ENCODE measurements around the gene C16orf78. TPM values are rescaled to one million over a fixed set of nuclear protein-coding genes. Genes with fewer than 3 reads are reported as not detected.

Gene C16orf78
- total and polyA plus RNA-seq, 7 donors, result not detected

DNA sequence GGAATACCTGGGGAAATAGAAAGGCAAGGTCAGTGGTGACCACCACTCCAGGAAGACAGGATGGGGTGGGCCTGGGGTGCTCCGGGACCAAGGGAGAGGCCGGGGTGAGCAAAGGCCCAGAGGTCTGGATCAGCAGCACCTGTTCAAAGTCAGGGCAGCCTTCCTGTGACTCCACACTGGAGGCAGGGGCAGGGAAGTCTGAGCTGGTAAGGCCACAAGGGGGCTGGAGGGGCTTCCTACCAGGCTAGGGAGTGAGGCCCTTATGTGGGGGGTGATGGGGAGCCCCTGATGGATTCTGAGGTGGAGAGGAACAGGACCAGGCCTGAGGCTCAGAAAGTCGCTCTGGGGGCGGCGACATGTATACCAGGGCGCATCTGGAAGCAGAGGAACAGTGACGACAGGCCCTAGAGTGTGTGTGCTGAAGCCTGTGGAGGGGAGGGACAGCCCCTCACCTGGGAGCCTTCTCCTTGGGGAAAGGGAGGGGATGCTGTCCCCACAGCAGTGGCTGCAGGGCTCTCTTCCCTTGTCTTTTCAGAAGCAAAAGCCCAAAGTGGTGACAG is 3.7 kb downstream of the C16orf78 start:
- no peaks in the 10 kb centered on the region for H3K4me1 ChIP-seq
- DNase-seq, result no peak
- no peaks in the 10 kb centered on the region for H3K36me3 ChIP-seq
- H3K27me3 ChIP-seq, result no peaks in the 10 kb centered on the region
- H3K4me3 ChIP-seq, result no peak overlapping the region
- TF ChIP-seq, protein P1, sequence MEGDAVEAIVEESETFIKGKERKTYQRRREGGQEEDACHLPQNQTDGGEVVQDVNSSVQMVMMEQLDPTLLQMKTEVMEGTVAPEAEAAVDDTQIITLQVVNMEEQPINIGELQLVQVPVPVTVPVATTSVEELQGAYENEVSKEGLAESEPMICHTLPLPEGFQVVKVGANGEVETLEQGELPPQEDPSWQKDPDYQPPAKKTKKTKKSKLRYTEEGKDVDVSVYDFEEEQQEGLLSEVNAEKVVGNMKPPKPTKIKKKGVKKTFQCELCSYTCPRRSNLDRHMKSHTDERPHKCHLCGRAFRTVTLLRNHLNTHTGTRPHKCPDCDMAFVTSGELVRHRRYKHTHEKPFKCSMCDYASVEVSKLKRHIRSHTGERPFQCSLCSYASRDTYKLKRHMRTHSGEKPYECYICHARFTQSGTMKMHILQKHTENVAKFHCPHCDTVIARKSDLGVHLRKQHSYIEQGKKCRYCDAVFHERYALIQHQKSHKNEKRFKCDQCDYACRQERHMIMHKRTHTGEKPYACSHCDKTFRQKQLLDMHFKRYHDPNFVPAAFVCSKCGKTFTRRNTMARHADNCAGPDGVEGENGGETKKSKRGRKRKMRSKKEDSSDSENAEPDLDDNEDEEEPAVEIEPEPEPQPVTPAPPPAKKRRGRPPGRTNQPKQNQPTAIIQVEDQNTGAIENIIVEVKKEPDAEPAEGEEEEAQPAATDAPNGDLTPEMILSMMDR (IDR thresholded peaks at IDR 0.05), result no peak
- TF ChIP-seq EP300 (IDR thresholded peaks at IDR 0.05) (no peak), POLR2AphosphoS5 (IDR thresholded peaks at IDR 0.05) (no peak), POLR2A (IDR thresholded peaks at IDR 0.05) (no peak)
- H3K27ac ChIP-seq, result no peak overlapping the region
- no peaks in the 10 kb centered on the region for H3K9me3 ChIP-seq
- 83 to 89% methylated on average over 7 of the region's 7 CpGs for WGBS, 2 donors
- intact Hi-C loops (cut with DNase I), result no loop called here

DNA sequence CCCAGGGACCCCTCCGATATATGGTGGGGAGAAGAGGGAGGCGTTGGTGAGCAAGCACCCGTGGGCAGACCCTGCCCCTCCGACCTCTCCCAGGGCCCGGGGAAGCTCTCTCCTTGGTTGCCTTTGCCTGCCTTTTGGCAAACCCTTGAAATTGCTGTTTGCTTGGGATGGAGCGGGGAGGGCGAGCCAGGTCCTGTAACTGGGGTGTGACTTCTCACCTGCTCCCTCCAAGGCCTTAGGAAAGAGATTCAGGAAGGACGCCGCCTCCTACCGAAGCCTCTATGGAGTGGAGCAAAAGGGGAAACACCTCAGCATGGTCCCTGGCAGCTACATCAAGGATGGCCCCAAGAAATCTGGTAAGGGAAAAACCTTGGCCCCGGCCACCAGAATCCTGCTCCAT is 4.6 kb downstream of the C16orf78 start:
- no peaks in the 10 kb centered on the region for H3K9me3 ChIP-seq
- no peak for DNase-seq
- no peak overlapping the region for H3K4me3 ChIP-seq
- 75 to 82% methylated on average over 11 of the region's 11 CpGs for WGBS, 2 donors
- H3K4me1 ChIP-seq, result no peaks in the 10 kb centered on the region
- no peaks in the 10 kb centered on the region for H3K27me3 ChIP-seq
- TF ChIP-seq POLR2AphosphoS5 (IDR thresholded peaks at IDR 0.05), result no peak
- TF ChIP-seq, protein P1 (IDR thresholded peaks at IDR 0.05), result no peak
- TF ChIP-seq EP300 (IDR thresholded peaks at IDR 0.05), result no peak
- TF ChIP-seq POLR2A (IDR thresholded peaks at IDR 0.05), result no peak
- H3K27ac ChIP-seq, result no peak overlapping the region
- no peaks in the 10 kb centered on the region for H3K36me3 ChIP-seq
- intact Hi-C loops (cut with DNase I), result no loop called here

DNA sequence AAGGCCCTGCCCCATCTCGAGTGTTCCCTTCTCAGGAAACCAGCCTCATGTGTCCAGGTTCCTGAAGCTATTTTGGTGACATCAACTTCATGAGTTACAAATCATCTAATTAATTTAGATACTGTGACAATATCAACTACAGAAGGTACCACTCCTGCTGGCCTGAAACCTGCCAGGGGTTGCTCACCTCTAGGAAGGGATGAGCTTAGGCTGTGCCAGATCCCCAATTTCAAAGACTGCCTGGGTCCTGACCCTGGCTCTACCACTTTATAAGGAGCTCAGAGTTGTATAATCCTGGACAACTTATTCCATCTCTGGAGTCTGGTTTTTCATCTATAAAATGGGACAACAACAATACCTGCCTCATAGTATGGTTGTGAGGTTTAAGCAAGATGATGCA is 5.2 kb downstream of the C16orf78 start:
- no peak for TF ChIP-seq EP300 (IDR thresholded peaks at IDR 0.05)
- Histone ChIP-seq H3K4me3 (no peak overlapping the region), H3K36me3 (no peaks in the 10 kb centered on the region), H3K4me1 (no peaks in the 10 kb centered on the region), H3K27ac (no peak overlapping the region), H3K27me3 (no peaks in the 10 kb centered on the region), H3K9me3 (no peaks in the 10 kb centered on the region)
- intact Hi-C loops (cut with DNase I), result no loop called here
- WGBS, 2 donors, result 46 to 57% methylated on average over 1 of the region's 1 CpG
- no peak for DNase-seq

DNA sequence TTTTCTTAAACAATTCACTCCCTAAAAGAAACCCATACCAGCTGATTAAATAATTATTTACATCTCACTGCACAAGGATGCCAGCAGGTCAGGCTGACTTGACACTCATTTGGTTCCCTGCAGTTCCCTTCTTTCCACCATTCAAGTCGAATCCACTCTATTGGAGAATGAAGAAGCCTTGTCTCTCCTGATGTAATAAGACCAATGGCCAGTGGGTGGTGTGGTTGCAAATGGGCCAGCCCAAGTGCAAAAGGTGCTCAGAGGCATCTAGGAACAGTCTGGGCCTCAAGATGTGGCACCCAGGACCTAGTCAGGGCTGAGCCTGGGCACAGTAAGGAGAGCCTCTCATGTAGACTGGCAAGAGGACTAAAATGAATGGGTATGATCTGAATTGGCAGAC is 9.3 kb downstream of the C16orf78 start:
- Histone ChIP-seq H3K9me3 (no peaks in the 10 kb centered on the region), H3K36me3 (no peaks in the 10 kb centered on the region), H3K27ac (no peak overlapping the region), H3K4me3 (no peak overlapping the region), H3K4me1 (no peaks in the 10 kb centered on the region), H3K27me3 (no peaks in the 10 kb centered on the region)
- 25 to 41% methylated on average over 1 of the region's 1 CpG for WGBS, 2 donors
- intact Hi-C loops (cut with DNase I), result no loop called here
- TF ChIP-seq, protein P1 (IDR thresholded peaks at IDR 0.05), result no peak
- TF ChIP-seq POLR2AphosphoS5 (IDR thresholded peaks at IDR 0.05) (no peak), POLR2A (IDR thresholded peaks at IDR 0.05) (no peak), EP300 (IDR thresholded peaks at IDR 0.05) (no peak)
- DNase-seq, result no peak

DNA sequence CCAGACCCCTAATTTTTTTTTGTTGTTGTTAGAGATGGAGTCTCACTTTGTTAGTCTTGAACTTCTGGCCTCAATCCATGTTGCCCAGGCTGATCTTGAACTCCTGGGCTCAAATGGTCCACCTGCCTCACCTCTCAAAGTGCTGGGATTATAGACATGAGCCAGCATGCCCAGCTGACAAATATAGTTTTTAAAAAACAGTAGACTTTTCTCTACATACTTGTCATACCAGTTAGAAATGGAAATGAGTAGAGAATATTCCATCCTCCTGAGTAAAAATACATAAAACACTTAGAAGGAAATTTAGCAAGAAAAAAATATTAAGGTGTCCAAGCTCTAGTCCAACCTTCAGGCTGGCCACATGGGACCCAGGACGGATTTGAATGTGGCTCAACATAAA is 21.4 kb downstream of the C16orf78 start:
- WGBS, 2 donors, result 67 to 80% methylated on average over 1 of the region's 1 CpG
- TF ChIP-seq, protein P1 (IDR thresholded peaks at IDR 0.05), result no peak
- TF ChIP-seq POLR2AphosphoS5 (IDR thresholded peaks at IDR 0.05) (no peak), POLR2A (IDR thresholded peaks at IDR 0.05) (no peak), EP300 (IDR thresholded peaks at IDR 0.05) (no peak)

More for the DNA sequence above, 21.4 kb downstream of the C16orf78 start:
- intact Hi-C loops (cut with DNase I), result no loop called here
- Histone ChIP-seq H3K9me3 (no peaks in the 10 kb centered on the region), H3K4me1 (no peaks in the 10 kb centered on the region), H3K4me3 (no peak overlapping the region), H3K27me3 (no peaks in the 10 kb centered on the region), H3K27ac (no peak overlapping the region), H3K36me3 (no peaks in the 10 kb centered on the region)
- DNase-seq, result no peak
